OCI-LY3 (cell line): Measurements from ENCODE around the gene CD83.

Source experiments
- CTCF ChIP-seq: fragments of 200-600, 300-600 bp; sonication (generic); IDR thresholded peaks from 2 replicates; pipeline ENCODE4 v1.5.1; 2014; ENCODE audit warnings: antibody characterized with exemption, low read length, low read depth
- EZH2phosphoT487 ChIP-seq: fragments of 200-600 bp; shearing (Covaris generic); IDR thresholded peaks from 2 replicates; pipeline ENCODE4 v1.6.1; 2018; ENCODE audit warnings: antibody characterized with exemption, mixed run types, low read depth

- TF ChIP-seq CTCF, result no peak
- no peak for TF ChIP-seq EZH2phosphoT487
These were observed 15.2 kb upstream of the CD83 start for GRCh38 chr6:14102383-14102782.
